Stomach smooth muscle (tissue), 2 donors: ENCODE results near the gene BPIFB3.
"Not testable (repeated sequence)": the region's sequence is repeated elsewhere in the genome, so short reads cannot be mapped to it uniquely, and the experiment has no call there.

ENCODE experiments used
- H3K27ac ChIP-seq: one replicate; pipeline ENCODE4 v1.7.0; 2013; ENCODE audit warnings: mild to moderate bottlenecking, low read length, inconsistent platforms
- H3K27me3 ChIP-seq, 2 donors: one replicate each; pipeline ENCODE4 v1.7.0; 2013; ENCODE audit warnings: low read length in 2 of 2; ENCODE audit not compliant: insufficient read depth in 2 of 2, control insufficient read depth in 1 of 2
- H3K36me3 ChIP-seq, 2 donors: one replicate each; pipeline ENCODE4 v1.7.0; 2013; ENCODE audit warnings: low read length in 2 of 2; ENCODE audit not compliant: control insufficient read depth in 2 of 2, insufficient read depth in 2 of 2
- H3K4me1 ChIP-seq: one replicate; pipeline ENCODE4 v1.7.0; 2013; ENCODE audit warnings: low read length; ENCODE audit not compliant: control insufficient read depth, insufficient read depth
- H3K4me3 ChIP-seq, 2 donors: one replicate each; pipeline ENCODE4 v1.7.0; 2013; ENCODE audit warnings: low read length in 2 of 2
- H3K9ac ChIP-seq, 2 donors: one replicate each; pipeline ENCODE4 v1.7.0; 2013; ENCODE audit warnings: low read length in 2 of 2, mild to moderate bottlenecking in 1 of 2
- H3K9me3 ChIP-seq, 2 donors: one replicate each; pipeline ENCODE4 v1.7.0; 2013; ENCODE audit warnings: low read length in 2 of 2; ENCODE audit not compliant: control insufficient read depth in 2 of 2
- donor health status: healthy.
- donor health status: Pancreatic carcinoma.

BPIFB3 gene

DNA sequence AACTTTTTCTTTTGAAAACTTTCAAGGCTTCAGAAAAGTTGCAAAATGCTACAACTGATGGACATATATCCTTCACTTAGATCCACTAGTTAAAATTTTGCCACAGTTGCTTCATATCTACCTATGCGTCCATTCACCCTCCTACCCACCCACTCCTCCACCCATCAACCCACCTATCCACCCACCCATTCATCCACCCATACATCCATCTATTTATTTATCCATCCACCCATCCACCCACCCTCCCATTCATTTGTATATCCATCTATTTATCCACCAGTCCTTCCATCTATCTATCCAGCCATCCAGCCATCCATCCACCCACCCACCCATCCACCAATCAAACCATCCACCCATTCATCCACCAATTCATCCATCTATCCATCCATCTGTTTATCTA, 39.4 kb downstream of the BPIFB3 start:
- H3K27ac ChIP-seq, result no peak overlapping the region
- H3K4me1 ChIP-seq, result peaks cover 4% of the 10 kb centered on the region
- no peaks in the 10 kb centered on the region for H3K36me3 ChIP-seq
- no peak overlapping the region for H3K9ac ChIP-seq
- H3K27me3 ChIP-seq, result no peaks in the 10 kb centered on the region
- no peaks in the 10 kb centered on the region for H3K9me3 ChIP-seq
- no peak overlapping the region for H3K4me3 ChIP-seq

DNA sequence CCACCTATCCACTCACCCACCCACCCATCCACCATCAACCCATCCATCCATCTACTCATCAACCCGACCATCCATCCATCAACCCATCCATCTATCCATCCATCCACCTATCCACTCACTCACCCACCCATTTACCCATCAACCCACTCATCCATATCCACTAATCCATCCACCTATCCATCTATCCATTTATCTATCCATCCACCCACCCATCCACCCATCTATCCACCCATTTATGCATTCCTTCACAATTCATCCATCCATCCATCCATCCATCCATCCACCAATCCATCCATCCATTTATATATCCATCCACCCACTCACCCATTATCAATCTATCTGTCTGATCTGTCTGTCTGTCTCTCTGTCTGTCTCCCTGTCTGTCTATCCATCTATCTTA, 39.9 kb downstream of the BPIFB3 start:
- no peak overlapping the region for H3K4me3 ChIP-seq
- H3K9ac ChIP-seq, result no peak overlapping the region
- no peaks in the 10 kb centered on the region for H3K36me3 ChIP-seq
- no peak overlapping the region for H3K27ac ChIP-seq
- H3K27me3 ChIP-seq, result no peaks in the 10 kb centered on the region
- no peaks in the 10 kb centered on the region for H3K9me3 ChIP-seq
- peaks cover 4% of the 10 kb centered on the region for H3K4me1 ChIP-seq

DNA sequence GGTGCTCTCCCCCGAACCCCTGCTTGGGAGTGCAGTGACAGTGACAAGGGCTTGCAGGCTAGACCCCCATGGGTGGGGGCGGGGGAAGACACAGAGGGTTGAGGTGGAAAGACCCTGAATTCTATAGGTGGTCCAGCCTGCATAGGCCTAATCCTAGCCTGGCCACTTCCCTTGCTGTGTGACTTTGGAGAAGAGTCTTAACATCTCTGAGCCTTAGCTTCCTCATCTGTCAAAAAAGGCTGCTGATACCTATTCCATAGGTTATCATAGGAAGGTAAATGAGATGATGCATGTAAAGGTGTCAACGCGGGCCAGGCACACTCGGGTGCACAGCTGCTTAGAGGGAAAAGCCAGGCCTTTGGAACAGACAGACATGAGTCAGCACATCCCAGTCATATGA, 41.5 kb downstream of the BPIFB3 start:
- Histone ChIP-seq H3K4me3 (no peak overlapping the region), H3K27ac (no peak overlapping the region)

DNA sequence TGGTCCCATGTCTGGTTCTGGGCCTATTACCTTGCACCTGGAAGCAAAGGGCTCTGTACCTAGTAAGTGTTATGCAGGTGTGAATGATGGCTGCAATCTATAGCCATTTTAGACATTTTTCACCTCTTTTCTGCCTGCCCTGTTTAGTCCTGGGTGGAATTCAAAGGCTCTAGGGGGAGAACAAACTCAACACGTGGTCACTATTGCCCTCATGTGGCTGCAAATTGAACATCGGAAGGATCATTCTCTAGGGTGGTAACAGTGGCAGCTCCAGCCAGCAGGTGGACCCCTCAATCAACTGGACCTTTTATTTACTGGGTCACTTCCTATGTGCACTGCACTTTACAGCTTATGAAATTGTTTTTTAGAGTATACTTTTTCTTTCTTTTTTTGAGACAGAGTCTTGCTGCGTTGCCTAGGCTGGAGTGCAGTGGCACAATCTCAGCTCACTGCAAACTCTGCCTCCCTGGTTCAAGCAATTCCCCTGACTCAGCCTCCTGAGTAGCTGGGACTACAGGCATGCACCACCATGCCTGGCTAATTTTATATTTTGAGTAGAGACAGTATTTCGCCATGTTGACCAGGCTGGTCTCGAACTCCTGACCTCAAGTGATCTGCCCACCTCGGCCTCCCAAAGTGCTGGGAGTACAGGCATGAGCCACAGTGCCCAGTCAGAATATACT, 42.3 kb downstream of the BPIFB3 start:
- not testable (repeated sequence) for H3K4me1 ChIP-seq, H3K9me3 ChIP-seq, H3K4me3 ChIP-seq

More for the DNA sequence above, 41.5 kb downstream of the BPIFB3 start:
- Histone ChIP-seq H3K9me3 (no peaks in the 10 kb centered on the region), H3K27me3 (peaks cover 0 to under 1% of the 10 kb centered on the region in 2 donors), H3K4me1 (peaks cover 4% of the 10 kb centered on the region), H3K36me3 (no peaks in the 10 kb centered on the region), H3K9ac (no peak overlapping the region)

DNA sequence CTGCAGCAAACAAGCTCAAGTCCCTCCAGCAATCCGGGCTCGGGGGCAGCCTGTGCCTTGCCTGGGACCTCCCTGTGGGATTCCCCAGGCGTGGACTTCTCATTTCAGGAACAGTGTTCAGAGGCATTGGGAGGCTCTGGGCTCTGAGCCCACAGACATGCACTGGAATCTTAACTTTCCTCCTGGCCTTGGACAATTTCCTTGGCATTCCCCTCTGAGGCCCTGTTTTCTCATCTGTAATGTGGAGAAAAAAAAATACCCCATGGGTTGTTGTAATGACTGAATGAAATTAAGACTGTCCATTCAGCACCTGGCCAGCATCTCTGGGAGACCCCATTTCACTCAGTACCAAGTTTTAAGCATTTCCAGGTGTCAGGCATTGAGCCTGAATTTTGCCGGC, 43.3 kb downstream of the BPIFB3 start:
- Histone ChIP-seq H3K9ac (no peak overlapping the region), H3K9me3 (no peaks in the 10 kb centered on the region), H3K27me3 (peaks cover 0 to 4% of the 10 kb centered on the region in 2 donors), H3K27ac (no peak overlapping the region), H3K4me1 (peaks cover 4% of the 10 kb centered on the region), H3K36me3 (no peaks in the 10 kb centered on the region), H3K4me3 (no peak overlapping the region)

More for the DNA sequence above, 42.3 kb downstream of the BPIFB3 start:
- H3K27me3 ChIP-seq, H3K36me3 ChIP-seq, H3K9ac ChIP-seq, H3K27ac ChIP-seq: not testable (repeated sequence)

DNA sequence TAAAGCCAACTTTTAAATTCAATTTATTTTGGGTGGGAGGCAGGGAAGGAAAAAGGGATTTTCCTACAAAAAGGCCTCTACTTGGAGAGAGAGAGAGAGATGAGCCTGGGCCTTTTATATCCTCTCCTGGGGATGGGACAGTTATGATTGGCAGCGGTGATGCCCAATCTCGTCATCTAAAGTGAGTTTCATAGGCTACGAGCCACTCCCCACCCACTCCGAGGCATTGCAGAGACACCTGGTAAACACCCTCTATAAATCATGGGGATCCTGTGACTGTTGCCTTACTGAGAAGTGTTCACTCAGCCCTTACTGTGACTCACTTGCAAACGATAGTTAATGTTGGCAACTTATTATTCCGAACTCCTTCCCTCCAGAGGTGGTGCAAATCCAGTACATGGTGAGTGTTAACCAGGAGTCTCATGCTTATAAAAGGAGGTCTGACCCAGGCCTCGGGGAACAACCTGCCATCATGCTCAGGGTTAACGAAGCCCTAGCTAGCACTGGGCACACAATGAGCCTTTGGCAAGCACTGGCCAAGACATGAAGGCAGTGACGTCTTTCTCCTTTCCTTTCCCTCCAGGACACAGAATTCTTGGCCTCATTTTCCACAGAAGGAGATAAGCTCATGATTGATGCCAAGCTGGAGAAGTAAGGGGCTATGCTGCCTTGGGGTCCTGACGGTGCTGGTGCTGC, 46.3 kb downstream of the BPIFB3 start:
- peaks cover 0 to 8% of the 10 kb centered on the region in 2 donors for H3K27me3 ChIP-seq

DNA sequence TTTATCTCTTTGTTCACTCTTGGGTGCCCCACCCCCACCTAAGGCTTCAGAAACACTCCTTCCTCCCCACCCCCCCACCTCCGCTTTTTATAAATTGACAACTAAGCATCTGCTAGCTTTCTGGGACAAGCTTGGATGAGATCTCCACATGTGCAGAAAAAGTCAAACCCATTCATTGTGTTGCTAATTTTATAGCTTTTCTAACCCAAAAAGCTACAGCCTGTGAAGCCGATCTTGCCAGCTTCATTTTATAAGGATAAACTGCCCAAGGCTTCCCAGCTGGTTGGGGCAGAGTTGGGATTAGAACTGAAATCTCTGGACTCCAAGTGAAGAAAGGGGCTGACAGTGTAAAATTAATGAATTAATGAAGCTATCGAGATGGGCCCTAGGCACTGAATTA, 49.9 kb downstream of the BPIFB3 start:
- Histone ChIP-seq H3K9ac (no peak overlapping the region), H3K4me3 (no peak overlapping the region), H3K36me3 (no peaks in the 10 kb centered on the region), H3K4me1 (peaks cover 2% of the 10 kb centered on the region), H3K27me3 (peaks cover 0 to 8% of the 10 kb centered on the region in 2 donors), H3K9me3 (no peaks in the 10 kb centered on the region), H3K27ac (no peak overlapping the region)

More for the DNA sequence above, 46.3 kb downstream of the BPIFB3 start:
- no peak overlapping the region for H3K4me3 ChIP-seq
- H3K27ac ChIP-seq, result no peak overlapping the region
- H3K4me1 ChIP-seq, result peaks cover 4% of the 10 kb centered on the region
- H3K36me3 ChIP-seq, result no peaks in the 10 kb centered on the region
- H3K9me3 ChIP-seq, result no peaks in the 10 kb centered on the region
- no peak overlapping the region for H3K9ac ChIP-seq

DNA sequence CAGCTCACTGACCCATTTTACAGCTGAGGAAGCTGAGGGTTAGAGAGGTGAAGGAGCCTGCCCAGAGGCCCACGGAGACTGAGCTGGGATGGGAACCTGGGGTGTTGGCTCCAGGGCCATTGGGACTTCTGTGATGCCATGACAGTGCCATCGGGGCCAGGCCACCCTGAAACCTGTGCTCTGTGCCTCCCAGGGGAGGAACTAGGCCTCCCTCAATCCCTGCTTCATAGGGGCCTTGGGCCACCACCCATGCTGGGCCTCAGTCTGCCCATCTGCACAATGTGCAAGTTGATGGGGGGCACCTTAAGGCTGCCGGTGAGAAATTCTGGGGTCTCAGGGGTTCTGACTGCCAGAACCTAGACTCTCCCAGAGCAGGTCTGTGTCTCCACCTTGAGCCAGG, 50.6 kb downstream of the BPIFB3 start:
- Histone ChIP-seq H3K4me1 (peaks cover 2% of the 10 kb centered on the region), H3K9ac (no peak overlapping the region), H3K36me3 (no peaks in the 10 kb centered on the region), H3K27ac (no peak overlapping the region), H3K4me3 (no peak overlapping the region), H3K27me3 (peaks cover 0 to 8% of the 10 kb centered on the region in 2 donors), H3K9me3 (no peaks in the 10 kb centered on the region)

DNA sequence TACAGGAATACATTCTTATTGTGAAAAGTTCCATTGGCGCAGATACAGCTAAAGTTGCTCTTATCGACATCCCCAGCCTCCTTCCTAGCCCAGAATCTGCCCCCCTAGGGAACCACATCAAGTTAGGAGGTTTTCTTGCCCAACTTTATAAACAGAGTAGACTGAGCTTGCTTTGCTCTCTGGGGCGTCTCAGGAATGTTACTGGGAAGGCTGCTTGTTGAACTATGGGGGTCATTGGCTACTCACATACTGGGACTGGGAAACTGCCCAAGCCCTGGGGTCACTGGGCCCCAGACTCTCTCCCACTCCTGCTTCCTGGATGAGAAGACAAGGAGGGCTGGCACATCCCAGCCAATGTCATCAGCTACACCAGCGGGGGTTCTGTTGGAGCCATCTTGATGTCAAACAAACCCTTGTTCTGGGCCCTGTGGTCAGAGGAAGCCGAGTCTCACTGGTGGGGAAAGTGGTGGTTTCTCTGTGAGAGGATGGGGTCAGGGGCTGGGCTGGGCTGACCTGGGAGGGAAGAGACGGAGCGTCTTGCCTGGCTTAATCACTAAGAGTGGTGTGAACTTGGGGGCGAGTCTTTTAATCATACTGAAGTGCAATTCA, 51.7 kb downstream of the BPIFB3 start:
- no peaks in the 10 kb centered on the region for H3K9me3 ChIP-seq
- H3K4me3 ChIP-seq, result no peak overlapping the region
- H3K27ac ChIP-seq, result no peak overlapping the region
- H3K9ac ChIP-seq, result no peak overlapping the region
- H3K36me3 ChIP-seq, result no peaks in the 10 kb centered on the region
- peaks cover 0 to 6% of the 10 kb centered on the region in 2 donors for H3K27me3 ChIP-seq
- H3K4me1 ChIP-seq, result peaks cover 2% of the 10 kb centered on the region

DNA sequence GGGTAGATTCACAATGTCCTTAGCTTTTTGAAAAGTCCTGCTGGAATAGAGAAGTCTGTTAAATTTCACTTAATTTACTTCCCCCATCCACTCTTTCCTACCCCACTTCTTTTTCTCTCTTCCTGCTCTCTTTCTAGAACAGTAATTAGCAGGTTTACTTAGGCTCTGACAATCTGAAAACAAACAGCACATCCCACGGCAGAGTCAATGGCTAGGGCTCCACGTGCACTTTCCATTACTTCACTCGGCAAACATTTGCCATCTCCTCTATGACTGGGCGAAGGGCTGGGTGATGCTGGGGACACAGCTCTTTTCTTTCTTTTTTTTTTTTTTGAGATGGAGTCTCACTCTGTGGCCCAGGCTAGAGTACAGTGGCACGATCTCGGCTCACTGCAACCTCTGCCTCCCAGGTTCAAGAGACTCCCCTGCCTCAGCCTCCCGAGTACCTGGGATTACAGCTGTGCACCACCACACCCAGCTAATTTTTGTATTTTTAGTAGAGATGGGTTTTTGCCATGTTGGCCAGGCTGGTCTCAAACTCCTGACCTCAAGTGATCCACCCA, 52.4 kb downstream of the BPIFB3 start:
- H3K4me3 ChIP-seq, H3K36me3 ChIP-seq, H3K4me1 ChIP-seq, H3K27me3 ChIP-seq, H3K9me3 ChIP-seq, H3K27ac ChIP-seq, H3K9ac ChIP-seq: not testable (repeated sequence)
